Muscle layer of colon (tissue), 2 donors: ENCODE data around the gene VPS4A.

Experiments
- H3K27ac ChIP-seq: one replicate; pipeline ENCODE4 v1.7.0; 2013; ENCODE audit warnings: low read depth, mild to moderate bottlenecking, low read length, moderate library complexity
- H3K27me3 ChIP-seq, 2 donors: one replicate each; pipeline ENCODE4 v1.7.0; 2013; ENCODE audit warnings: low read length in 2 of 2, mild to moderate bottlenecking in 2 of 2; ENCODE audit not compliant: insufficient read depth in 2 of 2, control insufficient read depth in 1 of 2
- H3K36me3 ChIP-seq: one replicate; pipeline ENCODE4 v1.7.0; 2013; ENCODE audit warnings: mild to moderate bottlenecking, low read length; ENCODE audit not compliant: insufficient read depth
- H3K4me1 ChIP-seq: one replicate; pipeline ENCODE4 v1.7.0; 2013; ENCODE audit warnings: mild to moderate bottlenecking, low read length; ENCODE audit not compliant: insufficient read depth
- H3K4me3 ChIP-seq, 2 donors: one replicate each; pipeline ENCODE4 v1.7.0; 2013; ENCODE audit warnings: low read length in 2 of 2, low read depth in 1 of 2, mild to moderate bottlenecking in 1 of 2, moderate library complexity in 1 of 2
- H3K9ac ChIP-seq: one replicate; pipeline ENCODE4 v1.7.0; 2013; ENCODE audit warnings: low read length
- H3K9me3 ChIP-seq: one replicate; pipeline ENCODE4 v1.7.0; 2013; ENCODE audit warnings: mild to moderate bottlenecking, low read length
- donor health status: abdominal sarcoma.
- donor health status: Adenocarcinoma of cecum.

Gene VPS4A

DNA sequence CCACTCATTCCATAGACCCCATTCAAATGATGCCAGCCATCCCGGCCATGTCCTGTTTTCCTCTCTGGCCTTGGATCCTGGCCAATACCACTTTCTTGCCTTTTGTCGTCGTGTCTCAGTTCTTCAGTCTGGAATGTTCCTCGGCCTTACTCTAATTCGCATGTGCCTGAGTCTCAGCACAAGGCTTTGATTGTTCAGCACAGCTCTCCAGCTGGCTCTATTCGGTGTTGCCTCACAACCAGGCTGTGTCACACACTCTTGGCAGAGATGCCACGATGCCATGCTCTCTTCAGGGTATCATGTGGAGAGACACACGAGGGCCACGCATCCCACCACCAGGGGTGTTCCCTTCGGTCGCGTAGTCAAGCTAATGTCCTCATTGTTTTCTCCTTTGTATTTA lies 1.8 kb upstream of the VPS4A start:
- no peaks in the 10 kb centered on the region for H3K9me3 ChIP-seq
- no peak overlapping the region for H3K9ac ChIP-seq
- H3K27me3 ChIP-seq: no peaks in the 10 kb centered on the region
- H3K36me3 ChIP-seq: peaks cover 4% of the 10 kb centered on the region
- no peak overlapping the region for H3K4me3 ChIP-seq
- peaks cover 6% of the 10 kb centered on the region for H3K4me1 ChIP-seq
- H3K27ac ChIP-seq: no peak overlapping the region

DNA sequence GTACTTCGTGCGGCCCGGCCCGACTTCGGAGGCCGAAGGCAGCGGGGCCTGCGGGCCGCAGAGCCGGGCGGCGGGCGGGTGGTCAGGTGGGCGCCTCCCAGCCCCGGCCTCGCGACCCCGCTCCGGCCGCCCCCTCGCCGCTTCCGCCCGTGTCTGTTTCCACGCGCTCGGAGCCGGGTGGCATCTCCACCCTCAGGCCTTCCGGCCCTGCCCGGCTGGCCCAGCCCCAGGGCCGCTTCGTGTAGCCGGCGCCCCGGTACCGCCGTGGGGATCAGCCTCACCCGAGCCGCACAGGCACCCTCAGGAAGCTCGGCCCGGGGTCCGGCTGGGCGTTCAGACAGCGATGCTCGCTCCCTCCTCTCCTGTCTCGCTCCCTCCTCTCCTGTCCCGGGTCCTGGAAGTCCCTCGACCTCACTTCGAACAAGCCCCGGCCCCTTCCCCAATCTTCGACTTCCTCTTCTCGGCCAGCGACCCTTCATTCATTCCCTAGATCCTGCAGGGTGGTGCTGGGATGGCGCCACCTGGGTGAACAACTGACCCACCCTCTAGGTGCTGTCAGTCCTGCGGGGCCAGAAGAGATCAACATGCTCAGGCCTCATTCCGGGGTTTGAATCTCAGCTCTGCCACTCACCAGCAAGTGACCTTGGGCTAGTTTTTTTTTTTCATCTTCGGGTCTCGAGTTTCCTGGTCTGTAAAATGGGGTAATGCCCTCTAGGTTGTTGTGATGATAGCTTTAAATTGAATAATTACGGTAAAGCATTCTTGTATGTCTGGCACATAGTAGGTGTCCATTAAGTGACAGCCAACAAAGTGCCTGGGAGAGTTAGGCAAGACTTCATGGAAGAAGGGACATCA lies 610 bp downstream of the VPS4A start:
- Histone ChIP-seq H3K36me3 (peaks cover 27% of the 10 kb centered on the region), H3K27me3 (no peaks in the 10 kb centered on the region), H3K27ac (peak overlapping the region; percentile 86), H3K9me3 (no peaks in the 10 kb centered on the region), H3K4me1 (peaks cover 6% of the 10 kb centered on the region), H3K9ac (peak overlapping the region; percentile 62), H3K4me3 (peak overlapping the region; percentile 52 to 98)

- Histone ChIP-seq H3K4me3 (no peak overlapping the region), H3K9me3 (no peaks in the 10 kb centered on the region), H3K36me3 (peaks cover 38% of the 10 kb centered on the region), H3K27ac (no peak overlapping the region), H3K4me1 (peaks cover 6% of the 10 kb centered on the region), H3K9ac (no peak overlapping the region), H3K27me3 (no peaks in the 10 kb centered on the region)
These were observed 2.3 kb downstream of the VPS4A start for GRCh38 chr16:69313469-69313868.

GRCh38 chr16:69314534-69314933 lies 3.4 kb downstream of the VPS4A start:
- Histone ChIP-seq H3K27ac (no peak overlapping the region), H3K27me3 (no peaks in the 10 kb centered on the region)

GRCh38 chr16:69315486-69316311 lies 4.5 kb downstream of the VPS4A start:
- H3K27me3 ChIP-seq: no peaks in the 10 kb centered on the region

More at GRCh38 chr16:69314534-69314933, 3.4 kb downstream of the VPS4A start:
- no peaks in the 10 kb centered on the region for H3K9me3 ChIP-seq
- no peak overlapping the region for H3K4me3 ChIP-seq
- H3K36me3 ChIP-seq: peaks cover 49% of the 10 kb centered on the region
- peaks cover 6% of the 10 kb centered on the region for H3K4me1 ChIP-seq
- H3K9ac ChIP-seq: no peak overlapping the region

GRCh38 chr16:69316595-69317034 lies 5.5 kb downstream of the VPS4A start:
- Histone ChIP-seq H3K9ac (no peak overlapping the region), H3K36me3 (peaks cover 70% of the 10 kb centered on the region), H3K4me3 (no peak overlapping the region), H3K27ac (no peak overlapping the region), H3K4me1 (peaks cover 6% of the 10 kb centered on the region), H3K9me3 (no peaks in the 10 kb centered on the region), H3K27me3 (no peaks in the 10 kb centered on the region)

More at GRCh38 chr16:69315486-69316311, 4.5 kb downstream of the VPS4A start:
- no peak overlapping the region for H3K27ac ChIP-seq
- peaks cover 6% of the 10 kb centered on the region for H3K4me1 ChIP-seq
- H3K36me3 ChIP-seq: peaks cover 61% of the 10 kb centered on the region
- H3K9me3 ChIP-seq: no peaks in the 10 kb centered on the region
- no peak overlapping the region for H3K4me3 ChIP-seq
- H3K9ac ChIP-seq: no peak overlapping the region

DNA sequence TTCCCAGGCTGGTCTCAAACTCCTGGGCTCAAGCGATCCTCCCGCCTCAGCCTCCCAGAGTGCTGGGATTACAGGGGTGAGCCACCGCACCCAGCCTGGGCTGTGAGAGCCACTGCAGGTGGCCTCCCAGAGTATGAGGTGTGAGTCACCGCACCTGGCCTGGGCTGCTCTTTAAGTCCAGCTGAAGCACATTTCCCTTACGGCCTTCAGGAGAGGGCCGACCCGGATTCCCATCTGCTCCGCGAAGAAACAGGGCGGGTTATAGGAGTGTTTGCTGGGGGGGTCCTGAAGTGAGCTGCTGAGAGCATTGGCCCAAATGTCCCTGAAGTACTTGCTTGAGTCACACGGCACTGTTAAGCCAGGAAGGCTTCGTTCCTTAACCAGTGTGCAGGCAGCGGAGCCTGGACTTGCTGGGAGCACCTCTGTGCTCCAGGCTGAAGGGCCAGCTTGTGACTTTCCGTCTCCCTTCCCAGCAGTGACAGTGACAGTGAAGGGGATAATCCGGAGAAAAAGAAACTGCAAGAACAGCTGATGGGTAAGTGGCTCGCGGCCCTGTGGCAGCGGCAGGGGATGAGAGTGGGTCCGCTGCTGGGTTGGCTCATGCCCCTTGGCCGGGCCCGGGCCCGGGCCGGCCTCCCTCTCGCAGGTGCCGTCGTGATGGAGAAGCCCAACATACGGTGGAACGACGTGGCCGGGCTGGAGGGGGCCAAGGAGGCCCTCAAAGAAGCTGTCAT lies 7.2 kb downstream of the VPS4A start:
- Histone ChIP-seq H3K9me3 (no peaks in the 10 kb centered on the region), H3K4me3 (no peak overlapping the region), H3K36me3 (peaks cover 87% of the 10 kb centered on the region), H3K27ac (no peak overlapping the region), H3K9ac (no peak overlapping the region), H3K27me3 (no peaks in the 10 kb centered on the region), H3K4me1 (no peaks in the 10 kb centered on the region)

DNA sequence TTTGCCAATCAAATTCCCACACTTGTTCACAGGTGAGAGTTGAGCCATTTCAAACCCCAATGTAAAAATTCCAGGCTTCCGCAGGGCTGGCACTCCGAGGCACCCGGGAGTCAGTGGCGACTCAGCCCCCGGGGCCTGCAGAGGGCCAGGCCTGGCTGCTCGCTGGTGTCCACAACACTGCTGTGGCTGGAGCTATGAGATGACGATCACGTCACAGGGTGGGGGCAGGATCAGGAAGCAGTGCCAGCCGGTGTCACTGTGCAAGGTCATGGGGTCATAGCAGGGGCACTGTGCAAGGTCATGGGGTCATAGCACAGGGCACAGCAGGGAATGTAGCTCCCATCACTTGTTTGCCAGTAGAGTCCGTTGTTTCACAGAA lies 7.8 kb downstream of the VPS4A start:
- no peak overlapping the region for H3K4me3 ChIP-seq
- H3K9me3 ChIP-seq: no peaks in the 10 kb centered on the region
- peaks cover 92% of the 10 kb centered on the region for H3K36me3 ChIP-seq
- H3K27me3 ChIP-seq: no peaks in the 10 kb centered on the region
- no peak overlapping the region for H3K9ac ChIP-seq
- no peak overlapping the region for H3K27ac ChIP-seq
- H3K4me1 ChIP-seq: no peaks in the 10 kb centered on the region

- Histone ChIP-seq H3K36me3 (peaks cover 92% of the 10 kb centered on the region), H3K27me3 (no peaks in the 10 kb centered on the region), H3K9ac (no peak overlapping the region), H3K27ac (no peak overlapping the region), H3K4me1 (no peaks in the 10 kb centered on the region), H3K4me3 (no peak overlapping the region), H3K9me3 (no peaks in the 10 kb centered on the region)
These were observed 8.2 kb downstream of the VPS4A start for GRCh38 chr16:69319381-69319780.

DNA sequence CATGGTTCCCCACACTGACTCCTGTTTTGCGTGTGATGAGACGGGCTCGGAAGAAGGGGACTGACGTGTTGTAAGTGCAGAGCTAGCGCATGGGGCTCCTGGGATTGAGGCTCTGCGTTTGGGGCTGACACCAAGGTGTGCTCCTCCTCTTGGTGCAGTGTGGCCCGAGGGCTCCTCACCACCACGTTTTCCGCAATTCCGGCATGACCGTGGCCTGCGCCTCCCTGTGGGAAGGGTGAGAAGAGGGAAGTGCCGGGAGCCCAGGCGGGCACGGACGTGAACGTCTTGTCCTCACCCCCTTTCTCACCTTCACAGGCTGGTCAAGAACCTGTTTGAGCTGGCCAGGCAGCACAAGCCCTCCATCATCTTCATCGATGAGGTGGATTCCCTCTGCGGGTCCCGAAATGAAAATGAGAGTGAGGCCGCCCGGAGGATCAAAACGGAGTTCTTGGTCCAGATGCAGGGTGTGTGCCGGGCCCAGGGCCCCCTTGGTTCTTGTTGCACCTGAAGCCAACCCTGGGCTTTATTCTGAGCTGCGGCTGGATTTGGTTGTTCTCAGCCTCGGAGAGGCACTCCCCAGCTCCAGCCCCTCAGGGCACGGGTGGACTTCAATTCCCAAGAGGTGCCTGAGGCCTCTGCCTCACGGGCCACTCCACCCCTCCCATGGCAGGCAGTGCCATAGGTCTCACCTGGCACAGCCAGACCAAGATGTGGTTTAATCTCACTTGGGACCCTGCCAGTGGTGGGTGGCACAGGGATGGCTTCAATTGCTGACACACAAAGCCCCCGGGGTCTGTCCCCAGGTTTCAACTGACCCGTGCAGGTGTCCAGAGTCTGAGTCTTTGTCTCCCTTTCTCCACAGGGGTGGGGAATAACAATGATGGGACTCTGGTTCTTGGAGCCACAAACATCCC lies 8.9 kb downstream of the VPS4A start:
- H3K9me3 ChIP-seq: no peaks in the 10 kb centered on the region
- H3K27me3 ChIP-seq: no peaks in the 10 kb centered on the region
- no peak overlapping the region for H3K27ac ChIP-seq
- no peaks in the 10 kb centered on the region for H3K4me1 ChIP-seq
- H3K4me3 ChIP-seq: no peak overlapping the region
- no peak overlapping the region for H3K9ac ChIP-seq
- peaks cover 93% of the 10 kb centered on the region for H3K36me3 ChIP-seq
